Uterus (tissue), 2 donors: ENCODE results near the gene MGARP.

ENCODE experiments used
- CTCF ChIP-seq, 4 experiments: fragments of 200-600 bp in 2 of 4; fragments of 450-650 bp in 2 of 4; sonication (generic) in 2 of 4; IDR thresholded peaks; one replicate each; pipeline ENCODE4 v1.5.1; 2016 to 2019; ENCODE audit warnings: antibody characterized with exemption in 4 of 4, mild to moderate bottlenecking in 2 of 4, moderate library complexity in 1 of 4
- POLR2A ChIP-seq, 2 donors: fragments of 450-650 bp; IDR thresholded peaks; one replicate each; pipeline ENCODE4 v1.6.1; 2016; ENCODE audit warnings: antibody characterized with exemption in 2 of 2, mild to moderate bottlenecking in 1 of 2, moderate library complexity in 1 of 2

- TF ChIP-seq CTCF (IDR thresholded peaks at IDR 0.05), result no peak
- no peak for TF ChIP-seq POLR2A (IDR thresholded peaks at IDR 0.05)
These were observed 38.8 kb downstream of the MGARP start for GRCh38 chr4:139241086-139241783.
